Calu3 (cell line): Measurements from ENCODE around the gene PPM1L. TPM values are rescaled to one million over a fixed set of nuclear protein-coding genes. Genes with fewer than 3 reads are reported as not detected.

ENCODE experiments used
- BruUV-seq: library from RNA; stranded (reverse); fragments of 400-500 nt; replicated peaks from 2 replicates; lab custom pipeline; 2021; lab: Mats Ljungman, UMichigan
- CTCF ChIA-PET: fragments of 300-600 bp; sonication (Branson Sonifier 250); formaldehyde crosslinking; loops from one replicate; lab custom pipeline; 2022; ENCODE audit warnings: antibody characterized with exemption; lab: Charles Lee
- DNase-seq: peaks from one replicate; pipeline ENCODE4 v3.0.0; 2022
- H3K27ac Mint-ChIP-seq: one replicate; pipeline ENCODE4 v1.8.0; 2022; ENCODE audit warnings: mixed read lengths; ENCODE audit not compliant: unreplicated experiment
- H3K27me3 Mint-ChIP-seq: one replicate; pipeline ENCODE4 v1.8.0; 2022; ENCODE audit warnings: mixed read lengths; ENCODE audit not compliant: unreplicated experiment
- H3K36me3 Mint-ChIP-seq: one replicate; pipeline ENCODE4 v1.8.0; 2022; ENCODE audit warnings: mild to moderate bottlenecking, moderate library complexity, mixed read lengths; ENCODE audit not compliant: insufficient read depth, unreplicated experiment
- H3K4me1 Mint-ChIP-seq: one replicate; pipeline ENCODE4 v1.8.0; 2022; ENCODE audit warnings: mild to moderate bottlenecking, low read depth, mixed read lengths; ENCODE audit not compliant: unreplicated experiment
- H3K4me3 Mint-ChIP-seq: one replicate; pipeline ENCODE4 v1.8.0; 2022; ENCODE audit warnings: mild to moderate bottlenecking, low read depth, moderate library complexity, mixed read lengths; ENCODE audit not compliant: unreplicated experiment
- H3K9me3 Mint-ChIP-seq: one replicate; pipeline ENCODE4 v1.8.0; 2022; ENCODE audit warnings: low read depth, mixed read lengths; ENCODE audit not compliant: unreplicated experiment
- CTCF ChIP-seq: fragments of 200-600 bp; IDR thresholded peaks from one replicate; pipeline ENCODE4 v1.8.0; 2022; ENCODE audit warnings: antibody characterized with exemption; ENCODE audit not compliant: unreplicated experiment
- intact Hi-C: fragments of 100-400 bp; cut with micrococcal nuclease; formaldehyde crosslinking; loops from one replicate; pipeline ENCODE4 v1.10.0; 2022; ENCODE audit not compliant: unreplicated experiment
- total RNA-seq: library from RNA; stranded (reverse); gene quantifications from 2 replicates; pipeline ENCODE4 v1.2.3, GENCODE V29; 2022

Gene PPM1L
- total RNA-seq, 1 experiment from 2014 or later: 18.4 TPM

DNA sequence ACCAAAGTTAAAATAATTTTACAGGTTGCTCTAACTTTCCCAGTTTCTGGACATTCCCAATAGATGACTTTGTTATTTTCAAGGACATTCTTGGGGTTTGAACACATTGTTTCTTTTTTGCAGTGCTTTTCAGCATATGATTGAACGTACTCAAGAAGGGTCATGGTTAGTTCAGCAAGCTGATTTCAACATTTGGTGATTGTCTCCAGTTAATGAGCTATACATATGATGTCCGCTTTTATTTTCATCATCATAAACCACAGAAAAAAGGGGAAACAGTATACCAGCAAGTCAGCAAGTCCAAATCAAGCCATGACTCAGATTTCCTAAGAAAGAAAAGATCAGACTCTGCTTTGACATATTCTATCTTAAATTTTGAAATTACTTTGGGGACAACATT, 279.7 kb downstream of the PPM1L start:
- no peak for DNase-seq
- Mint-ChIP-seq H3K36me3 (no peaks in the 10 kb centered on the region), H3K27ac (no peak overlapping the region), H3K4me3 (no peak overlapping the region), H3K27me3 (no peaks in the 10 kb centered on the region), H3K9me3 (peaks cover 7% of the 10 kb centered on the region), H3K4me1 (no peaks in the 10 kb centered on the region)
- BruUV-seq: no TSS peak
- intact Hi-C loops: no loop called here
- TF ChIP-seq CTCF: no peak
- CTCF ChIA-PET: no interaction called here

DNA sequence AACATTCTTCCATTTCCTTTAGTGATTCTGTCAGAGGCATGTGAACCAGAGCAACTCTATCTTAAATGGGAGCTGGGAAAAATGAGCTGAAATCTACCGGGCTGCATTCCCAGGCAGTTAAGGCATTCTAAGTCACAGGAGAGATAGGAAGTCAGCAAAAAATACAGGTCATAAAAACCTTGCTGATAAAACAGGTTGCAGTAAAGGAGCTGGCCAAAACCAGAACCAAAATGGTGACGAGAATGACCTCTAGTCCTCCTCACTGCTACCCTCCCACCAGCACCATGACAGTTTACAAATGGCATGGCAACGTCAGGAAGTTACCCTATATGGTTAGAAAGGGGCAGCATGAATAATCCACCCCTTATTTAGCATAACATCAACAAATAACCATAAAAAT, 282.7 kb downstream of the PPM1L start:
- Mint-ChIP-seq H3K27me3 (no peaks in the 10 kb centered on the region), H3K36me3 (no peaks in the 10 kb centered on the region), H3K9me3 (peaks cover 2% of the 10 kb centered on the region), H3K4me1 (peaks cover 12% of the 10 kb centered on the region), H3K4me3 (no peak overlapping the region), H3K27ac (no peak overlapping the region)
- TF ChIP-seq CTCF: no peak
- BruUV-seq: no TSS peak
- intact Hi-C loops: no loop called here
- DNase-seq: no peak
- CTCF ChIA-PET: interaction anchor here (0.7 kb wide), 1 partner anchor 1009 kb away, joined by 8 read pairs; no protein-coding TSS in a partner anchor

DNA sequence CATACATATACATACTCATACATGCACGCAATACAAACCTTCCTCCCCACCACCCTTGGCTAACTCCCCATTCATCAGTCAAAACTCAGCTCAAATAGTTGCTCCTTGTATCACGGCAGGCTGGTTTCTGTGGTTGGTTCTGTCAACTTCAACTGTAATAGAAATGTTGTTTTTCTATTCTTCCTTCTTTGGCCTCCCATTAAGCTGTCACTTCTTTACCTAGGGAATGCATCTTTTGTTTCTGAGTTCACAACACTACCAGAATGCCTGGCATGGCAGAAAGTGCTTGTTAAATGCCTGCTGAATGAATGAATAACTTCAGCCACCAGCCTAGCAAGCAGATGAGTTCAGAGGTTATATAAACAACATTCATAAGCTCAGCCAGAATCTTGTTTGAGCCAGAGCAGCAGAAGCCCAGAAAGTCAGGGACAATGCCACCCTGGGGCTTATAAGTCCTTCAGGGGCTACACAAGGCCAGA, 286.0 kb downstream of the PPM1L start:
- Mint-ChIP-seq H3K4me3 (no peak overlapping the region), H3K27ac (no peak overlapping the region), H3K36me3 (no peaks in the 10 kb centered on the region), H3K9me3 (peaks cover 7% of the 10 kb centered on the region), H3K27me3 (no peaks in the 10 kb centered on the region), H3K4me1 (peaks cover 12% of the 10 kb centered on the region)
- CTCF ChIA-PET: interaction anchor here (0.6 to 1.3 kb wide), 3 partner anchors 13 to 557 kb away, joined by 3 read pairs; no protein-coding TSS in a partner anchor
- no TSS peak for BruUV-seq
- TF ChIP-seq CTCF: no peak
- peak; percentile 29 for DNase-seq
- intact Hi-C loops: no loop called here

- Mint-ChIP-seq H3K27me3 (no peaks in the 10 kb centered on the region), H3K9me3 (peaks cover 7% of the 10 kb centered on the region), H3K36me3 (no peaks in the 10 kb centered on the region), H3K4me3 (no peak overlapping the region), H3K4me1 (peaks cover 12% of the 10 kb centered on the region), H3K27ac (no peak overlapping the region)
- CTCF ChIA-PET: no interaction called here
- no peak for DNase-seq
- no TSS peak for BruUV-seq
- no peak for TF ChIP-seq CTCF
- intact Hi-C loops: no loop called here
Observed at GRCh38 chr3:161043336-161044035, 287.5 kb downstream of the PPM1L start.
